HCT116 (cell line): ENCODE measurements around the gene FCHSD2.

Experiments
- ATF3 ChIP-seq: IDR thresholded peaks from 2 replicates; pipeline ENCODE4 v1.6.1; 2012
- CTCF ChIP-seq, 3 experiments: fragments of 200-600 bp in 1 of 3; sonication (generic) in 1 of 3; IDR thresholded peaks in 2 of 3; conservative IDR thresholded peaks in 1 of 3; 2 replicates each; pipeline ENCODE4 v1.5.1; 2012 to 2017; ENCODE audit warnings: low read depth in 2 of 3, low read length in 2 of 3, antibody characterized with exemption in 1 of 3, borderline replicate concordance in 1 of 3, control low read depth in 1 of 3, mild to moderate bottlenecking in 1 of 3, mixed read lengths in 1 of 3, mixed run types in 1 of 3, moderate library complexity in 1 of 3; ENCODE audit not compliant: insufficient read depth in 1 of 3
- EZH2phosphoT487 ChIP-seq: fragments of 200-600 bp; IDR thresholded peaks from 2 replicates; pipeline ENCODE4 v1.6.1; 2018; ENCODE audit warnings: antibody characterized with exemption, borderline replicate concordance
- FOSL1 ChIP-seq: IDR thresholded peaks from 2 replicates; pipeline ENCODE4 v1.6.1; 2012; ENCODE audit warnings: low read depth
- MAX ChIP-seq: IDR thresholded peaks from 2 replicates; pipeline ENCODE4 v1.6.1; 2012
- POLR2A ChIP-seq: IDR thresholded peaks from 2 replicates; pipeline ENCODE4 v1.7.0; 2011; ENCODE audit warnings: borderline replicate concordance; ENCODE audit not compliant: insufficient read depth, insufficient read length; ENCODE audit errors: extremely low read depth
- RAD21 ChIP-seq: IDR thresholded peaks from 2 replicates; pipeline ENCODE4 v1.6.1; 2012; ENCODE audit warnings: low read depth, mild to moderate bottlenecking
- YY1 ChIP-seq: IDR thresholded peaks from 2 replicates; pipeline ENCODE4 v1.6.1; 2011; ENCODE audit warnings: low read length, low read depth, moderate library complexity, mild to moderate bottlenecking; ENCODE audit not compliant: insufficient replicate concordance; ENCODE audit errors: extremely low read depth
- ZFX ChIP-seq: fragments of 450-650 bp; IDR thresholded peaks from 2 replicates; pipeline ENCODE4 v1.6.1; 2017

- TF ChIP-seq EZH2phosphoT487, result no peak
- TF ChIP-seq CTCF (IDR thresholded peaks at IDR 0.05 in 2 of 3, conservative IDR thresholded peaks at IDR 0.05 in 1 of 3; ENCODE audit: borderline replicate concordance in 1 of 3, insufficient read depth in 1 of 3, low read depth in 2 of 3, low read length in 2 of 3), result no peak
- TF ChIP-seq YY1, result no peak
- no peak for TF ChIP-seq ZFX
- no peak for TF ChIP-seq RAD21
- no peak for TF ChIP-seq POLR2A
- no peak for TF ChIP-seq FOSL1
- TF ChIP-seq ATF3, result no peak
- TF ChIP-seq MAX, result no peak
These were observed 63.5 kb downstream of the FCHSD2 start for GRCh38 chr11:73078631-73079030.
